H1 (cell line): ENCODE measurements around the gene IL4. TPM values are rescaled to one million over a fixed set of nuclear protein-coding genes. Genes with fewer than 3 reads are reported as not detected.
A peak's percentile ranks its signal among the peaks of the same experiment; 100 is the strongest.

Source experiments
- CTCF ChIA-PET: fragments of 300-600 bp; sonication (Branson Sonifier 250); formaldehyde crosslinking; loops from one replicate; lab custom pipeline; 2021; ENCODE audit not compliant: partially characterized antibody; lab: Charles Lee
- POLR2A ChIA-PET: fragments of 300-600 bp; sonication (Branson Sonifier 250); formaldehyde crosslinking; loops from one replicate; lab custom pipeline; 2021; ENCODE audit warnings: inconsistent platforms; ENCODE audit not compliant: partially characterized antibody; lab: Charles Lee
- DNase-seq, 2 experiments: peaks; one replicate each; pipeline versions ENCODE4 v3.0.0 to v3.0.0-alpha.2; 2010 to 2022; ENCODE audit warnings: low spot score in 2 of 2, low read depth in 1 of 2, mixed read lengths in 1 of 2
- FAIRE-seq: peaks from 2 replicates; lab custom pipeline; 2011; peaks lifted over from hg19 to GRCh38; lab: Jason Lieb, UNC
- H2AFZ ChIP-seq: 2 replicates; pipeline ENCODE4 v1.8.1; 2012; ENCODE audit warnings: low read length, inconsistent platforms
- H2AK5ac ChIP-seq: 2 replicates; pipeline ENCODE4 v1.6.1; 2013; ENCODE audit warnings: low read depth, low read length
- H2BK120ac ChIP-seq: replicated peaks from 2 replicates; pipeline ENCODE3; 2013; ENCODE audit warnings: low read depth, low read length, inconsistent platforms
- H2BK12ac ChIP-seq: 2 replicates; pipeline ENCODE4 v1.6.1; 2013; ENCODE audit warnings: low read depth, low read length
- H2BK15ac ChIP-seq: 2 replicates; pipeline ENCODE4 v1.6.1; 2013; ENCODE audit warnings: low read length
- H2BK20ac ChIP-seq: 2 replicates; pipeline ENCODE4 v1.6.1; 2013; ENCODE audit warnings: low read length
- H2BK5ac ChIP-seq: 2 replicates; pipeline ENCODE4 v1.6.1; 2013; ENCODE audit warnings: low read depth, low read length
- H3K14ac ChIP-seq: 2 replicates; pipeline ENCODE4 v1.6.1; 2013; ENCODE audit warnings: inconsistent platforms; ENCODE audit not compliant: insufficient read length
- H3K18ac ChIP-seq: 2 replicates; pipeline ENCODE4 v1.6.1; 2013; ENCODE audit warnings: low read length; ENCODE audit errors: extremely low read depth
- H3K23ac ChIP-seq: 2 replicates; pipeline ENCODE4 v1.6.1; 2013; ENCODE audit warnings: inconsistent platforms; ENCODE audit not compliant: insufficient read length
- H3K23me2 ChIP-seq: 2 replicates; pipeline ENCODE4 v1.6.1; 2013; ENCODE audit warnings: low read depth, low read length
- H3K27ac ChIP-seq: 2 replicates; pipeline ENCODE4 v1.6.1; 2011; ENCODE audit warnings: low read depth, low read length, inconsistent platforms
- H3K27me3 ChIP-seq, 4 experiments: replicated peaks in 1 of 4; 1 replicate in 1 of 4; 2 replicates in 3 of 4; pipeline versions ENCODE4 v1.6.1 to v1.8.1; 2011 to 2013; ENCODE audit warnings: low read length in 3 of 4, mild to moderate bottlenecking in 3 of 4, inconsistent platforms in 2 of 4, mixed read lengths in 2 of 4, moderate library complexity in 1 of 4; ENCODE audit not compliant: control insufficient read depth in 3 of 4, insufficient read depth in 3 of 4; ENCODE audit errors: extremely low read depth in 1 of 4
- H3K36me3 ChIP-seq, 4 experiments: 2 replicates each; pipeline versions ENCODE4 v1.6.1 to v1.8.1; 2011 to 2013; ENCODE audit warnings: mild to moderate bottlenecking in 4 of 4, low read length in 3 of 4, moderate library complexity in 2 of 4, control low read depth in 1 of 4, inconsistent platforms in 1 of 4; ENCODE audit not compliant: insufficient read depth in 4 of 4, control insufficient read depth in 2 of 4
- H3K4ac ChIP-seq: replicated peaks from 2 replicates; pipeline ENCODE3; 2013; ENCODE audit warnings: low read length, low read depth, mixed read lengths, inconsistent platforms; ENCODE audit not compliant: insufficient read length
- H3K4me1 ChIP-seq, 4 experiments: replicated peaks in 1 of 4; 1 replicate in 1 of 4; 2 replicates in 3 of 4; pipeline versions ENCODE4 v1.6.1 to v1.8.1; 2011 to 2013; ENCODE audit warnings: low read length in 3 of 4, inconsistent platforms in 2 of 4, mixed read lengths in 1 of 4; ENCODE audit not compliant: insufficient read depth in 4 of 4, control insufficient read depth in 3 of 4
- H3K4me2 ChIP-seq, 2 experiments: 2 replicates each; pipeline versions ENCODE4 v1.6.1 to v1.8.1; 2011 to 2013; ENCODE audit warnings: low read depth in 2 of 2, low read length in 2 of 2, control low read depth in 1 of 2, inconsistent platforms in 1 of 2, mild to moderate bottlenecking in 1 of 2; ENCODE audit not compliant: insufficient read depth in 1 of 2
- H3K4me3 ChIP-seq, 4 experiments: fragments of 200-600, 300-600 bp in 1 of 4; sonication (generic), shearing (Covaris generic), sonication (Bioruptor Twin) in 1 of 4; 2 replicates each; pipeline versions ENCODE4 v1.5.1 to v1.8.1; 2011 to 2016; ENCODE audit warnings: low read length in 4 of 4, low read depth in 3 of 4, control low read depth in 2 of 4, inconsistent platforms in 2 of 4, mild to moderate bottlenecking in 2 of 4, mixed read lengths in 1 of 4, moderate library complexity in 1 of 4; ENCODE audit not compliant: insufficient read depth in 2 of 4; ENCODE audit errors: extremely low read depth in 1 of 4
- H3K56ac ChIP-seq: replicated peaks from 2 replicates; pipeline ENCODE3; 2013; ENCODE audit warnings: low read depth, mild to moderate bottlenecking, mixed read lengths, low read length, inconsistent platforms; ENCODE audit not compliant: insufficient read length
- H3K79me1 ChIP-seq: 2 replicates; pipeline ENCODE4 v1.6.1; 2013; ENCODE audit warnings: low read depth, low read length, control low read depth
- H3K79me2 ChIP-seq, 2 experiments: 2 replicates each; pipeline versions ENCODE4 v1.6.1 to v1.8.1; 2012 to 2013; ENCODE audit warnings: low read length in 2 of 2, mild to moderate bottlenecking in 2 of 2, inconsistent platforms in 1 of 2; ENCODE audit not compliant: insufficient read depth in 2 of 2, control insufficient read depth in 1 of 2
- H3K9ac ChIP-seq, 4 experiments: replicated peaks in 1 of 4; 1 replicate in 1 of 4; 2 replicates in 3 of 4; pipeline versions ENCODE4 v1.6.1 to v1.8.1; 2011 to 2013; ENCODE audit warnings: low read depth in 3 of 4, low read length in 3 of 4, control low read depth in 2 of 4, mild to moderate bottlenecking in 2 of 4, moderate library complexity in 2 of 4, inconsistent platforms in 1 of 4; ENCODE audit errors: extremely low read depth in 1 of 4
- H3K9me3 ChIP-seq, 2 experiments: 2 replicates each; pipeline versions ENCODE4 v1.6.1 to v1.8.1; 2012 to 2013; ENCODE audit warnings: mild to moderate bottlenecking in 2 of 2, moderate library complexity in 2 of 2, control low read depth in 1 of 2, inconsistent platforms in 1 of 2, low read depth in 1 of 2, low read length in 1 of 2, mixed read lengths in 1 of 2; ENCODE audit not compliant: insufficient read depth in 2 of 2
- H4K20me1 ChIP-seq, 2 experiments: replicated peaks in 1 of 2; 2 replicates each; pipeline versions ENCODE3 to v1.8.1; 2011 to 2013; ENCODE audit warnings: inconsistent platforms in 2 of 2, low read length in 2 of 2, mild to moderate bottlenecking in 1 of 2; ENCODE audit not compliant: insufficient read depth in 2 of 2, control insufficient read depth in 1 of 2
- H4K5ac ChIP-seq: 2 replicates; pipeline ENCODE4 v1.6.1; 2013; ENCODE audit warnings: low read length, low read depth, mixed read lengths, inconsistent platforms; ENCODE audit not compliant: insufficient read length
- H4K8ac ChIP-seq: 2 replicates; pipeline ENCODE4 v1.8.0; 2013; ENCODE audit warnings: mild to moderate bottlenecking, moderate library complexity, low read length, inconsistent platforms; ENCODE audit not compliant: insufficient read depth; ENCODE audit errors: extremely low read depth
- H4K91ac ChIP-seq: replicated peaks from 2 replicates; pipeline ENCODE3; 2013; ENCODE audit warnings: low read length, mixed read lengths, inconsistent platforms; ENCODE audit not compliant: insufficient read length
- CHD2 ChIP-seq: IDR thresholded peaks from 2 replicates; pipeline ENCODE4 v1.6.1; 2012; ENCODE audit warnings: low read length, improper control_type of control experiment
- EGR1 ChIP-seq: IDR thresholded peaks from 2 replicates; pipeline ENCODE4 v1.6.1; 2011; ENCODE audit warnings: low read depth, low read length, borderline replicate concordance
- KDM5A ChIP-seq: fragments of 200-600 bp; IDR thresholded peaks from 2 replicates; pipeline ENCODE4 v1.7.1; 2012; ENCODE audit warnings: mild to moderate bottlenecking, low read length, inconsistent platforms, mixed read lengths
- POLR2A ChIP-seq, 2 experiments: IDR thresholded peaks; 1 replicate in 1 of 2; 2 replicates in 1 of 2; pipeline ENCODE4 v1.6.1; 2011; ENCODE audit warnings: low read depth in 2 of 2, low read length in 2 of 2, mild to moderate bottlenecking in 2 of 2; ENCODE audit errors: control extremely low read depth in 1 of 2
- RAD21 ChIP-seq, 2 experiments: IDR thresholded peaks in 1 of 2; conservative IDR thresholded peaks in 1 of 2; 2 replicates each; pipeline ENCODE4 v1.6.1; 2011; ENCODE audit warnings: low read depth in 2 of 2, low read length in 2 of 2, improper control_type of control experiment in 1 of 2, inconsistent platforms in 1 of 2, mild to moderate bottlenecking in 1 of 2, moderate library complexity in 1 of 2
- TCF12 ChIP-seq: IDR thresholded peaks from 2 replicates; pipeline ENCODE4 v1.6.1; 2011; ENCODE audit warnings: low read depth, mild to moderate bottlenecking, low read length
- WGBS, 2 experiments: shearing (Covaris generic) in 1 of 2; methylation state at CpG; one replicate each; pipeline versions ENCODE4 v1.1.6 to v1.1.7; 2013 to 2015; ENCODE audit warnings: low lambda C conversion rate in 2 of 2, mixed read lengths in 2 of 2, inconsistent platforms in 1 of 2, low coverage in 1 of 2, missing lambda C conversion rate in 1 of 2; ENCODE audit not compliant: insufficient replicate concordance in 2 of 2, insufficient coverage in 1 of 2, insufficient read length in 1 of 2; ENCODE audit errors: extremely low coverage in 1 of 2, missing lambda C conversion rate in 1 of 2; 5-methylcytosine and 5-hydroxymethylcytosine counted together
- polyA plus RNA-seq, 7 experiments: library from polyadenylated mRNA; depleted of rRNA in 3 of 7; stranded (reverse) in 5 of 7; unstranded in 2 of 7; fragments of >200 nt in 5 of 7; fragments of 200-250 nt in 2 of 7; gene quantifications; 1 replicate in 5 of 7; 2 replicates in 1 of 7; 4 replicates in 1 of 7; pipeline versions ENCODE4 v1.2.1 to v1.2.3, GENCODE V29; 2011 to 2013; ENCODE audit warnings: missing spikeins in 2 of 7, mixed read lengths in 2 of 7
- total RNA-seq: library from RNA; stranded (reverse); fragmentation: NEBNext Ultra II Directional; extraction: Animal tissue kit (Norgen Biotek cat#: 25700); gene quantifications from 2 replicates; pipeline ENCODE4 v1.2.1, GENCODE V29; 2021

Gene IL4
- total and polyA plus RNA-seq, 2 of the 8 experiments (the other 6 are each of a cell fraction or from before 2014, with no cell fraction given), result not detected

GRCh38 chr5:132679717-132680380, 6.1 kb downstream of the IL4 start:
- no peak overlapping the region for H2AK5ac ChIP-seq
- H3K4me3 ChIP-seq, result no peak overlapping the region
- POLR2A ChIA-PET, result interaction anchor here (1.3 kb wide), 1 partner anchor 10 kb away, joined by 4 read pairs; no protein-coding TSS in a partner anchor
- H3K27me3 ChIP-seq, result no peaks in the 10 kb centered on the region
- no peaks in the 10 kb centered on the region for H3K36me3 ChIP-seq
- WGBS, 2 experiments, result 89% methylated on average over 15 of the region's 15 CpGs; no CpG with 5 or more reads in 1 of the 2 experiments
- H3K56ac ChIP-seq, result no peak overlapping the region
- no peak overlapping the region for H3K4ac ChIP-seq
- no peak overlapping the region for H4K91ac ChIP-seq
- DNase-seq, result no peak
- no peaks in the 10 kb centered on the region for H4K20me1 ChIP-seq
- H3K14ac ChIP-seq, result no peak overlapping the region
- no peak overlapping the region for H3K4me2 ChIP-seq
- H3K79me2 ChIP-seq, result no peaks in the 10 kb centered on the region
- no peak for FAIRE-seq
- no peaks in the 10 kb centered on the region for H3K9me3 ChIP-seq
- H2BK12ac ChIP-seq, result no peak overlapping the region
- no peak overlapping the region for H3K9ac ChIP-seq
- H3K27ac ChIP-seq, result no peak overlapping the region
- CTCF ChIA-PET, result interaction anchor here (0.5 to 5.6 kb wide), 6 partner anchors 10 to 153 kb away, joined by 3 to 23 read pairs (median 4); partner anchors contain the start of gene IL13
- no peak overlapping the region for H4K5ac ChIP-seq
- no peak overlapping the region for H2BK15ac ChIP-seq
- no peaks in the 10 kb centered on the region for H3K79me1 ChIP-seq
- H3K23ac ChIP-seq, result no peak overlapping the region
- TF ChIP-seq POLR2A (IDR thresholded peaks at IDR 0.05; ENCODE audit: control extremely low read depth in 1 of 2, low read depth in 2 of 2, low read length in 2 of 2), result no peak
- TF ChIP-seq CHD2, result no peak
- no peak for TF ChIP-seq KDM5A
- no peak for TF ChIP-seq EGR1
- TF ChIP-seq TCF12, result no peak
- TF ChIP-seq RAD21 (IDR thresholded peaks at IDR 0.05 in 1 of 2, conservative IDR thresholded peaks at IDR 0.05 in 1 of 2; ENCODE audit: low read depth in 2 of 2, low read length in 2 of 2), result no peak
- no peak overlapping the region for H2BK20ac ChIP-seq
- H3K4me1 ChIP-seq, result no peaks in the 10 kb centered on the region
- no peak overlapping the region for H3K18ac ChIP-seq
- no peak overlapping the region for H2BK5ac ChIP-seq
- H4K8ac ChIP-seq, result peak overlapping the region; percentile 53; the same call in 1 of the 2 replicates
- no peak overlapping the region for H2BK120ac ChIP-seq
- H3K23me2 ChIP-seq, result no peaks in the 10 kb centered on the region; the same call in 1 of the 2 replicates
- H2AFZ ChIP-seq, result no peak overlapping the region
